Lower lobe of right lung (tissue), 2 donors: ENCODE measurements around the gene KRTAP3-1. TPM values are rescaled to one million over a fixed set of nuclear protein-coding genes. Genes with fewer than 3 reads are reported as not detected.

Experiments used
- ATAC-seq, 2 donors: fragments of 200-7000 bp; cut with Tn5 transposase; one replicate each; pipeline ENCODE4 v1.9.1; 2020 to 2022; ENCODE audit warnings: mild to moderate bottlenecking in 2 of 2, moderate library complexity in 2 of 2
- DNase-seq: peaks from one replicate; pipeline ENCODE4 v3.0.0-alpha.2; 2020
- H3K27ac ChIP-seq: fragments of 200-600 bp; one replicate; pipeline ENCODE4 v1.8.0; 2022
- H3K27me3 ChIP-seq: fragments of 200-600 bp; one replicate; pipeline ENCODE4 v1.8.0; 2022; ENCODE audit warnings: low read depth
- H3K36me3 ChIP-seq: fragments of 200-600 bp; one replicate; pipeline ENCODE4 v1.8.0; 2022; ENCODE audit warnings: mild to moderate bottlenecking
- H3K4me1 ChIP-seq: fragments of 200-600 bp; one replicate; pipeline ENCODE4 v1.8.0; 2022
- H3K4me3 ChIP-seq: fragments of 200-600 bp; one replicate; pipeline ENCODE4 v1.8.0; 2022; ENCODE audit warnings: mild to moderate bottlenecking
- H3K9me3 ChIP-seq: fragments of 200-600 bp; one replicate; pipeline ENCODE4 v1.8.0; 2022
- intact Hi-C: fragments of 100-400 bp; cut with DNase I; formaldehyde crosslinking; loops from one replicate; pipeline ENCODE4 v1.11.0; 2022
- total RNA-seq: library from RNA; stranded (reverse); fragmentation: NEBNext Ultra II Directional; extraction: Animal tissue kit (Norgen Biotek cat#: 25700); gene quantifications from one replicate; pipeline ENCODE4 v1.2.1, GENCODE V29; 2021
- TF ChIP-seq, protein P1 (sequence below): fragments of 200-600 bp; IDR thresholded peaks from one replicate; pipeline ENCODE4 v1.8.0; 2022; ENCODE audit warnings: antibody characterized with exemption, mild to moderate bottlenecking
- donor health status: DM: no; HTN: yes; CAD: no; lungs with severe emphysema.

Gene KRTAP3-1
- total RNA-seq, 1 donor from 2014 or later = not detected

DNA sequence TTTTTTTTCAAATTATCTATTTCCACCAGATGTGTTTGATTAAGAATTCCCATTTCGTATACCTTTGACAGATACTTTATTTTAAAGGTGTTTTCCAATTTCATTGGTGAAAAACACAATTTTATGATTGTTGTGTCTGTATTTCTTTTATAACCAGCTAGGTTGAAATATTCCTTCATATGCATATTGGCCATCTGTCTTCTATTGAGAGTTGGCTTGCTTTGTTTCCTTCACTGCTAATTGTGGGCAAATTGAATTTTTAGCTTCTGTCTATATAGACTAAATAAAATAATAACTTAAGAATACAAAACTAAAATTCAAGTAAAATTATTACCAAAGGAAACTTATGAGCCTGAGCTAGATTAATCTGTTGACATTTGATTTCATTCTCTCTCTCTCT lies 13.8 kb downstream of the KRTAP3-1 start:
- TF ChIP-seq, protein P1, sequence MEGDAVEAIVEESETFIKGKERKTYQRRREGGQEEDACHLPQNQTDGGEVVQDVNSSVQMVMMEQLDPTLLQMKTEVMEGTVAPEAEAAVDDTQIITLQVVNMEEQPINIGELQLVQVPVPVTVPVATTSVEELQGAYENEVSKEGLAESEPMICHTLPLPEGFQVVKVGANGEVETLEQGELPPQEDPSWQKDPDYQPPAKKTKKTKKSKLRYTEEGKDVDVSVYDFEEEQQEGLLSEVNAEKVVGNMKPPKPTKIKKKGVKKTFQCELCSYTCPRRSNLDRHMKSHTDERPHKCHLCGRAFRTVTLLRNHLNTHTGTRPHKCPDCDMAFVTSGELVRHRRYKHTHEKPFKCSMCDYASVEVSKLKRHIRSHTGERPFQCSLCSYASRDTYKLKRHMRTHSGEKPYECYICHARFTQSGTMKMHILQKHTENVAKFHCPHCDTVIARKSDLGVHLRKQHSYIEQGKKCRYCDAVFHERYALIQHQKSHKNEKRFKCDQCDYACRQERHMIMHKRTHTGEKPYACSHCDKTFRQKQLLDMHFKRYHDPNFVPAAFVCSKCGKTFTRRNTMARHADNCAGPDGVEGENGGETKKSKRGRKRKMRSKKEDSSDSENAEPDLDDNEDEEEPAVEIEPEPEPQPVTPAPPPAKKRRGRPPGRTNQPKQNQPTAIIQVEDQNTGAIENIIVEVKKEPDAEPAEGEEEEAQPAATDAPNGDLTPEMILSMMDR = no peak
- H3K36me3 ChIP-seq = no peaks in the 10 kb centered on the region
- intact Hi-C loops = no loop called here
- no peaks in the 10 kb centered on the region for H3K9me3 ChIP-seq
- DNase-seq (no peak), ATAC-seq (no peak)
- no peaks in the 10 kb centered on the region for H3K27me3 ChIP-seq
- H3K27ac ChIP-seq = no peak overlapping the region
- H3K4me3 ChIP-seq = no peak overlapping the region
- no peaks in the 10 kb centered on the region for H3K4me1 ChIP-seq

DNA sequence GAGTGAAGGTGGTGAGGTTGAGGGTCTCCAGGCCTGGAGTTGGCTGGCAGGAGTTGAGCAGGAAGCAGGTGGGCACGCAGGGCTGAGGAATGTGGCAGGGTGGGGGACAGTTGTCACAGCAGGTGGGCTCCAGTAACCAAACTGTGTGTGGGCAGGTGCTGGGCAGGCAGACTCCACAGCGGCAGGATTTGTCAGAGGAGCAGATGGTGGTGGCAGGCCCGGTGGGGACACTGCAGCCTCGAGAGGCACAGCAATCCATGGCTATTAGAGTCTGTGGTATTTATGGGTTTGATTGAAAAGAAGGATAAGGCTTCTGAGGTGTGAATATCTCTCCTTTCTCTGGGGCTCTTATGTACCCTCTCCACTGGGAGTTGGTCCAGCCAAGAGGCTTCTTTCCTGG lies 15.1 kb downstream of the KRTAP3-1 start, which contains the start of gene KRTAP3-3:
TSS of gene KRTAP3-3 (minus strand) at position 326 of the 400 bp plus-strand sequence. CDS start at position 259, 67 bp downstream.
- no peak within 1 kb of the TSS for H3K4me3 ChIP-seq
- H3K27me3 ChIP-seq = no peaks in the 10 kb centered on the region
- no peaks in the 10 kb centered on the region for H3K9me3 ChIP-seq
- H3K36me3 ChIP-seq = no peaks in the 10 kb centered on the region
- DNase-seq = no peak
- TF ChIP-seq, protein P1 = no peak
- intact Hi-C loops = no loop called here
- no peak within 1 kb of the TSS for H3K27ac ChIP-seq
- ATAC-seq = no peak
- H3K4me1 ChIP-seq = no peaks in the 10 kb centered on the region

DNA sequence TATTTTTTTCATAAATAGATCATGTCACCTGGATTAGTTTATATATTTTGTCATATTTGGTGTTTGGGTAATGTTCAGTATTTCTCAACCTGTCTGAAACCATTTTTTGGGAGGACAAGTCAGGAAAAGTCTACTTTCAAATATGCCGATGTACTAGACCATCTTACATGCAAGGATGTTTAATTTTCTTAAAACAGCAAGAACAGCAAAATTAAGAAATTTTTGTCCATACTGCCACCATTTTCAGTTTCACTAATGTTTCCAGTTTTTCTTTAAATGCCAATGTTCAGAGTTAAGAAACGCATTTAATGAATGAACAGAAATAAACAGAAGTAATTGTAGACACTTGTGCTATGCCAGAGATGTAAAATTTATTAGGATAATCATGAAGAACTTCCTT lies 15.8 kb downstream of the KRTAP3-1 start:
- TF ChIP-seq, protein P1 = no peak

DNA sequence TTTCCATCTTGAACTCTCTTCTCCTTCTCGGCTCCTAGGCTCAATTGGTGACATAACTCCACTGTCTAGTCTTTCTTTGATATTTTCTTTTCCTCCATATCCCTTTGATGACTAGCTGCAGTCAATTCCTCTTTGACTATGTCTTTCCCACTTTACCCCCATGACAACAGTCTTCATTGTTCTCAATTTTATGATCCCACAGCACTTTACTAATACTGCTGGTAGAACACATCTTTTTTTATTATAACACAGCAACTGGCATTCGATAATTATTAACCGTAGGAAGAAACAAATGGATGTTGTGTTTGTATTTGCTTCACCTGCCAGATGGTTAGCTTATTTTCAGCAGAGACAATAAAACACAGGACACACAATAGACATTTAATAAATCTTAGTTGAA lies 16.3 kb downstream of the KRTAP3-1 start:
- Histone ChIP-seq H3K27ac (no peak overlapping the region), H3K27me3 (no peaks in the 10 kb centered on the region), H3K4me1 (no peaks in the 10 kb centered on the region), H3K36me3 (no peaks in the 10 kb centered on the region), H3K4me3 (no peak overlapping the region), H3K9me3 (no peaks in the 10 kb centered on the region)
- ATAC-seq (no peak), DNase-seq (no peak)
- intact Hi-C loops = no loop called here
- TF ChIP-seq, protein P1 = no peak

More for the DNA sequence above, 15.8 kb downstream of the KRTAP3-1 start:
- Histone ChIP-seq H3K9me3 (no peaks in the 10 kb centered on the region), H3K4me1 (no peaks in the 10 kb centered on the region), H3K27me3 (no peaks in the 10 kb centered on the region), H3K4me3 (no peak overlapping the region), H3K27ac (no peak overlapping the region), H3K36me3 (no peaks in the 10 kb centered on the region)
- DNase-seq (no peak), ATAC-seq (no peak)
- intact Hi-C loops = no loop called here

DNA sequence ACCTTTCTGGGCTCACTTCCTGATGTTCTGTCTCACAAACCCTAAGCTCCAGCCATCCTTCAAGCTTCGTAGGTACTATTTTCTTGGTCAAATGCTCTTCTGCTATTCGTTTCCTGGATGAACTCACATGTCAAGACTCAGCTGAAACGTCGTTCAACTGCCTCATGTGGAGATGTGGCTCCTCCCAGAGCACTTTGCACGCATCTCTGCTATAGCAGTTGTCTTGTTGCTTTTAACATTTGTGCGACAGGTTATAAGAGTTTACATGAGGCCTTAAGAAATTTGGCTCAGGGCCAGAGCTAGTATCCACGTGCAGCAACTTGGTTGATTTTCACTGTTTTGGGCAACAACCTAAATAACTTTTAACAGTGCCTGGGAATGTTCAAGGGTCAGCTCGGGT lies 22.0 kb downstream of the KRTAP3-1 start:
- intact Hi-C loops = no loop called here
- no peak overlapping the region for H3K4me3 ChIP-seq

More for the DNA sequence above, 22.0 kb downstream of the KRTAP3-1 start:
- TF ChIP-seq, protein P1 = no peak
- Histone ChIP-seq H3K27ac (no peak overlapping the region), H3K4me1 (no peaks in the 10 kb centered on the region), H3K9me3 (no peaks in the 10 kb centered on the region), H3K36me3 (no peaks in the 10 kb centered on the region), H3K27me3 (no peaks in the 10 kb centered on the region)
- ATAC-seq (no peak), DNase-seq (no peak)
